Measurements from ENCODE around the gene G6PC2.

G6PC2 gene

DNA sequence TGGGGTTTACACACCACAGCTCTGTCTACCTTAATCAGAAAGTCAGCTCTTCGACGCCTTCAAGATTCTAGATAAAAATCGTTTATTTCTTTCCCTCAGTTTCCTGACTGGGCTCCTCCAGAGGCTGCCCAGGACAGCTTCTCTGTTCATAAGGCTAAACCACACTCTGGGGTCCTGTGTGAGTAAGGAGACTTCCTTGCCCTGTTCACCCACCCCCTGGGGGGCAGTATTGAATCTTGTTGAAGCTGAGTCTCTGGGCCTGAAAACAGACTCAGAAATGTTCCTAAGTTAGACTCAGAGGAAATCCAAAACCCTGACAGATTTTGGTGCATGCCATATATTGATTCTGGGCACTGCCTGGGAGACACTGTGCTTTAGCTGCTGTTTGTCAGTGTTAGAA lies 43.0 kb downstream of the G6PC2 start:
- no peaks in the 10 kb centered on the region for H3K36me3 ChIP-seq (ENCODE audit: low read length)

DNA sequence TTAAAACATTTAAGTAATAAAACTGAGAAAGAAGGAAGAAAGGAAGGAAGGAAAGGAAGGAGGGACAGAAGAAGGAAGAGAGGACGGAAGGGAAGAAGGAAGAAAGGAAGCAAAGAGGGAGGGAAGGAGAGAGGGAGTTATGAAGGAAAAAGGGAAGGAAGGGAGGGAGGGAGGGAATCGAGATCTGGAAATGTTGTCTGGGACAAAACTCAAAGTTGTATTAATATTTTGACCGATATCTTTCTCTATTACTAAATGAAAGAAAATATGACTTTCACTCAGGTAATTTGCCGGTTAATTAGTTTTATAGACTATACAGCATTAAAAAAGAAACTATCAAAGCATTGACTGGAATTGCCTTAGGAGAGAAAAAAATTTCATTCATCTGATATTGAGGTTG lies 44.4 kb downstream of the G6PC2 start:
- Histone ChIP-seq H2AFZ (ENCODE audit: low read depth, low read length, severe bottlenecking) (no peak overlapping the region), H3K9me3 (ENCODE audit: insufficient read depth, low read length) (no peaks in the 10 kb centered on the region), H3K79me2 (ENCODE audit: insufficient read depth, low read length) (no peaks in the 10 kb centered on the region), H3K9me2 (replicated peaks; ENCODE audit: insufficient read depth, low read length) (no peaks in the 10 kb centered on the region), H3K4me3 (ENCODE audit: insufficient read depth, low read length, poor library complexity, severe bottlenecking) (no peak overlapping the region), H4K20me1 (ENCODE audit: low read depth, low read length) (no peaks in the 10 kb centered on the region), H3K4me2 (ENCODE audit: low read depth, low read length, poor library complexity, severe bottlenecking) (no peak overlapping the region), H3K9ac (ENCODE audit: low read length) (no peak overlapping the region), H3F3A (ENCODE audit: insufficient read depth) (no peaks in the 10 kb centered on the region), H3K27me3 (ENCODE audit: low read length) (no peaks in the 10 kb centered on the region), H3K36me3 (ENCODE audit: low read length) (no peaks in the 10 kb centered on the region), H3K27ac (ENCODE audit: low read depth, low read length) (no peak overlapping the region)
- TF ChIP-seq EZH2phosphoT487 (conservative IDR thresholded peaks at IDR 0.05; ENCODE audit: low read length): no peak
- TF ChIP-seq, protein P1, sequence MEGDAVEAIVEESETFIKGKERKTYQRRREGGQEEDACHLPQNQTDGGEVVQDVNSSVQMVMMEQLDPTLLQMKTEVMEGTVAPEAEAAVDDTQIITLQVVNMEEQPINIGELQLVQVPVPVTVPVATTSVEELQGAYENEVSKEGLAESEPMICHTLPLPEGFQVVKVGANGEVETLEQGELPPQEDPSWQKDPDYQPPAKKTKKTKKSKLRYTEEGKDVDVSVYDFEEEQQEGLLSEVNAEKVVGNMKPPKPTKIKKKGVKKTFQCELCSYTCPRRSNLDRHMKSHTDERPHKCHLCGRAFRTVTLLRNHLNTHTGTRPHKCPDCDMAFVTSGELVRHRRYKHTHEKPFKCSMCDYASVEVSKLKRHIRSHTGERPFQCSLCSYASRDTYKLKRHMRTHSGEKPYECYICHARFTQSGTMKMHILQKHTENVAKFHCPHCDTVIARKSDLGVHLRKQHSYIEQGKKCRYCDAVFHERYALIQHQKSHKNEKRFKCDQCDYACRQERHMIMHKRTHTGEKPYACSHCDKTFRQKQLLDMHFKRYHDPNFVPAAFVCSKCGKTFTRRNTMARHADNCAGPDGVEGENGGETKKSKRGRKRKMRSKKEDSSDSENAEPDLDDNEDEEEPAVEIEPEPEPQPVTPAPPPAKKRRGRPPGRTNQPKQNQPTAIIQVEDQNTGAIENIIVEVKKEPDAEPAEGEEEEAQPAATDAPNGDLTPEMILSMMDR (IDR thresholded peaks at IDR 0.05; ENCODE audit: insufficient read depth, low read length, poor library complexity, severe bottlenecking): no peak

More for the DNA sequence above, 43.0 kb downstream of the G6PC2 start:
- Histone ChIP-seq H2AFZ (ENCODE audit: low read depth, low read length, severe bottlenecking) (no peak overlapping the region), H3K4me3 (ENCODE audit: insufficient read depth, low read length, poor library complexity, severe bottlenecking) (no peak overlapping the region), H3K9me3 (ENCODE audit: insufficient read depth, low read length) (no peaks in the 10 kb centered on the region), H4K20me1 (ENCODE audit: low read depth, low read length) (no peaks in the 10 kb centered on the region), H3K27me3 (ENCODE audit: low read length) (no peaks in the 10 kb centered on the region), H3K9me2 (replicated peaks; ENCODE audit: insufficient read depth, low read length) (no peaks in the 10 kb centered on the region), H3K79me2 (ENCODE audit: insufficient read depth, low read length) (no peaks in the 10 kb centered on the region), H3K27ac (ENCODE audit: low read depth, low read length) (no peak overlapping the region), H3F3A (ENCODE audit: insufficient read depth) (no peaks in the 10 kb centered on the region), H3K9ac (ENCODE audit: low read length) (no peak overlapping the region), H3K4me2 (ENCODE audit: low read depth, low read length, poor library complexity, severe bottlenecking) (no peak overlapping the region)
- TF ChIP-seq, protein P1 (IDR thresholded peaks at IDR 0.05; ENCODE audit: insufficient read depth, low read length, poor library complexity, severe bottlenecking): no peak
- TF ChIP-seq EZH2phosphoT487 (conservative IDR thresholded peaks at IDR 0.05; ENCODE audit: low read length): no peak

DNA sequence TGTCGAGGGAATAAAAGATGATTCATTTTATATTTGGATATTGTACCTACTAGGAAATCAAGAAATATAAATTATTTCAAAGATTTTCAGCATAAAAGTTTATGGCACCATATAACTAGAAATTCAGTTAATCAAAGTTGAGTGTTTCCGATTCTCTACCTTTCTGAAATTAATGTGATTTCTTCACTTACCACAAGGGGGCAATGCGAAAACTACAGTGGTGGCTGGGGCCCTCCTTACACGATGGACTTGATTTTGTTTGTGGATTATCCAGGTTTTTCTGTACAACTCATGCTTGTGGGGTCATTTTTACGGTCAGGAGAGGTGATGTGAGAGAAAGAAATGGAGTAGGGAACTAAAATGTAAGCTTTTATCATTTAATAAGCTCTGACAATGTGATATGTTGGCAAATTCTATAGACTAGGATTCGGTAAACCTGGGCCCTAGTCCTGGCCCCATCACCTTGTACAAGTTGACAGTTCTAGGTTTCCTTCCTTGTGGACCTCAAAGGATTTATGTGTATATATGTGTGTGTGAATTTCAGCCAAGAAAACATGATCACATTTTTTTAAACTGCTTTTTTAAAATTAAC lies 47.6 kb downstream of the G6PC2 start:
- Histone ChIP-seq H3F3A (ENCODE audit: insufficient read depth) (no peaks in the 10 kb centered on the region), H3K79me2 (ENCODE audit: insufficient read depth, low read length) (no peaks in the 10 kb centered on the region), H3K9me2 (replicated peaks; ENCODE audit: insufficient read depth, low read length) (no peaks in the 10 kb centered on the region), H3K4me3 (ENCODE audit: insufficient read depth, low read length, poor library complexity, severe bottlenecking) (no peak overlapping the region), H3K27ac (ENCODE audit: low read depth, low read length) (no peak overlapping the region), H3K9me3 (ENCODE audit: insufficient read depth, low read length) (no peaks in the 10 kb centered on the region), H3K36me3 (ENCODE audit: low read length) (no peaks in the 10 kb centered on the region), H3K9ac (ENCODE audit: low read length) (no peak overlapping the region), H3K4me2 (ENCODE audit: low read depth, low read length, poor library complexity, severe bottlenecking) (no peak overlapping the region), H2AFZ (ENCODE audit: low read depth, low read length, severe bottlenecking) (no peak overlapping the region), H4K20me1 (ENCODE audit: low read depth, low read length) (no peaks in the 10 kb centered on the region), H3K27me3 (ENCODE audit: low read length) (no peaks in the 10 kb centered on the region)
- no peak for TF ChIP-seq EZH2phosphoT487 (conservative IDR thresholded peaks at IDR 0.05; ENCODE audit: low read length)
- TF ChIP-seq, protein P1 (IDR thresholded peaks at IDR 0.05; ENCODE audit: insufficient read depth, low read length, poor library complexity, severe bottlenecking): peak; percentile 77

All from SU-DHL-6 (cell line).